ENCODE measurements around the gene PCP4L1.

DNA sequence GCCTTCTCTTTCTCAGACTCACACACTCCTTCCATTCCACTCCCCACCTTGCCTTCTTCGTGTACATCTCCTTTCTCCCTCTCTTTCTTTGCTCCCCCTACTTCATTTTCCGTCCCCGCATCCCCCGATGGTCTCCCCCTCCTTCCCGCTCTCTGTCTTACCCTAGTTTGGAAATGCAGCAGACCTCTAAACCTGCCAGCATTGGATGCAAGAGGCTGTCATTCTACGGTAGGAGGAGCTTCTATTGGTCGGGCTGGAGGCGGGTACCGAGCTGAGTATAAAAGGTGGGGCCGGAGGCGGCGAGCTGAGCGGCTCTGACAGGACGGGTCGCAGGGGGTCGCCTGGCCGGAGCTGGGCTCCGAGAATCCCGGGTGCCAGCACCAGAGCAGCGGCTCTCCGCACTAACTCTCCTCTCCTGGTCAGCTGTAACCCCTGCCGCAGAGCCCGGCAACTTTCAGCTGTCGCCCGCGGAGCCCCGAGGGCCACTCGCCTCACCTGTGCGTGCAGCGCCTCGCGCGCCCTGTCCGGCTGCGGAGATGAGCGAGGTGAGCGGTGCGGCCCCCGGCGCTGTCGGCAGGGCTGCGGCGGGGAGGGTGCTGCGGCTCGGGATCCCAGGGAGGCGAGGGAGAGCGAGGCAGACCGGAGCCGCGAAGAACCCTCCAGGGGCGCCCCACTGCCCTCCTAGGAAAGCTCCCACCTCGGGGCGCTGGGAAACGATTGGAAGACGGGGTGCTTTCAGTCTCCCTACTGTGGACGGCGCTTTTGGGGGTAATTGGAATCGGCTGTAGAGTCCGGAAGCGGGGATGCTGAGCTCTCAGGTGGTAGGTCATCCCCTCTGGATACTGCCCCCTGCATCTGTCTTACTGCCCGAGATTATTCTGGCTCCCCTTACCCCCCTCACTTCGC lies at the start of gene PCP4L1:
- TF ChIP-seq EZH2 (IDR thresholded peaks at IDR 0.05; ENCODE audit: low read depth), result no peak
- TF ChIP-seq, protein P1, sequence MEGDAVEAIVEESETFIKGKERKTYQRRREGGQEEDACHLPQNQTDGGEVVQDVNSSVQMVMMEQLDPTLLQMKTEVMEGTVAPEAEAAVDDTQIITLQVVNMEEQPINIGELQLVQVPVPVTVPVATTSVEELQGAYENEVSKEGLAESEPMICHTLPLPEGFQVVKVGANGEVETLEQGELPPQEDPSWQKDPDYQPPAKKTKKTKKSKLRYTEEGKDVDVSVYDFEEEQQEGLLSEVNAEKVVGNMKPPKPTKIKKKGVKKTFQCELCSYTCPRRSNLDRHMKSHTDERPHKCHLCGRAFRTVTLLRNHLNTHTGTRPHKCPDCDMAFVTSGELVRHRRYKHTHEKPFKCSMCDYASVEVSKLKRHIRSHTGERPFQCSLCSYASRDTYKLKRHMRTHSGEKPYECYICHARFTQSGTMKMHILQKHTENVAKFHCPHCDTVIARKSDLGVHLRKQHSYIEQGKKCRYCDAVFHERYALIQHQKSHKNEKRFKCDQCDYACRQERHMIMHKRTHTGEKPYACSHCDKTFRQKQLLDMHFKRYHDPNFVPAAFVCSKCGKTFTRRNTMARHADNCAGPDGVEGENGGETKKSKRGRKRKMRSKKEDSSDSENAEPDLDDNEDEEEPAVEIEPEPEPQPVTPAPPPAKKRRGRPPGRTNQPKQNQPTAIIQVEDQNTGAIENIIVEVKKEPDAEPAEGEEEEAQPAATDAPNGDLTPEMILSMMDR (conservative IDR thresholded peaks at IDR 0.05), result no peak

Data from PC-9 (cell line).